OCI-LY7 (cell line): ENCODE data around the gene STARD7. TPM values are rescaled to one million over a fixed set of nuclear protein-coding genes. Genes with fewer than 3 reads are reported as not detected.

Experiments used
- BruUV-seq: library from RNA; stranded (reverse); fragments of 400-500 nt; replicated peaks from 2 replicates; lab custom pipeline; 2021; lab: Mats Ljungman, UMichigan
- CTCF ChIA-PET: fragments of 300-600 bp; sonication (Branson Sonifier 250); formaldehyde crosslinking; loops from one replicate; lab custom pipeline; 2022; ENCODE audit warnings: antibody characterized with exemption; ENCODE audit not compliant: unreplicated experiment; lab: Charles Lee
- POLR2A ChIA-PET: fragments of 300-600 bp; sonication (Branson Sonifier 250); formaldehyde crosslinking; loops from one replicate; lab custom pipeline; 2022; ENCODE audit warnings: antibody characterized with exemption; lab: Charles Lee
- DNase-seq: peaks from one replicate; pipeline ENCODE4 v3.0.0-alpha.2; 2015; ENCODE audit warnings: low spot score
- H2AFZ ChIP-seq: fragments of 200-600 bp; sonication (generic), shearing (Covaris generic); 2 replicates; pipeline ENCODE4 v1.6.1; 2014; ENCODE audit warnings: mild to moderate bottlenecking, antibody characterized with exemption, low read length, moderate library complexity
- H3K27ac ChIP-seq: fragments of 200-600 bp; sonication (generic); 2 replicates; pipeline ENCODE4 v1.5.1; 2014; ENCODE audit warnings: mixed run types, low read depth, mild to moderate bottlenecking, moderate library complexity, low read length, inconsistent platforms; ENCODE audit not compliant: poor library complexity, severe bottlenecking
- H3K36me3 ChIP-seq: fragments of 200-600 bp; sonication (generic); 2 replicates; pipeline ENCODE4 v1.6.1; 2014; ENCODE audit warnings: mild to moderate bottlenecking, antibody characterized with exemption, low read length, moderate library complexity, mixed read lengths; ENCODE audit not compliant: insufficient read depth
- H3K4me1 ChIP-seq: fragments of 200-600 bp; sonication (generic); 2 replicates; pipeline ENCODE4 v1.5.1; 2014; ENCODE audit warnings: mild to moderate bottlenecking, low read length; ENCODE audit not compliant: insufficient read depth, poor library complexity, severe bottlenecking
- H3K4me2 ChIP-seq: fragments of 200-600 bp; sonication (generic); 2 replicates; pipeline ENCODE4 v1.6.1; 2014; ENCODE audit warnings: mild to moderate bottlenecking, low read length
- H3K4me3 ChIP-seq: fragments of 200-600 bp; sonication (generic); 2 replicates; pipeline ENCODE4 v1.5.1; 2014; ENCODE audit warnings: mild to moderate bottlenecking, low read depth, low read length; ENCODE audit not compliant: poor library complexity, severe bottlenecking
- H3K79me2 ChIP-seq: fragments of 200-600 bp; sonication (generic); 2 replicates; pipeline ENCODE4 v1.6.1; 2016; ENCODE audit warnings: low read depth, mild to moderate bottlenecking, low read length, moderate library complexity, mixed read lengths; ENCODE audit not compliant: insufficient read depth
- H3K9me2 ChIP-seq: fragments of 200-600 bp; sonication (generic); 2 replicates; pipeline ENCODE4 v1.6.1; 2016; ENCODE audit warnings: mild to moderate bottlenecking, low read length, mixed read lengths; ENCODE audit not compliant: insufficient read depth
- H3K9me3 ChIP-seq: fragments of 200-600 bp; sonication (generic); 2 replicates; pipeline ENCODE4 v1.6.1; 2014; ENCODE audit warnings: mild to moderate bottlenecking, mixed run types, low read length, mixed read lengths
- H4K20me1 ChIP-seq: fragments of 200-600 bp; sonication (generic); 2 replicates; pipeline ENCODE4 v1.6.1; 2014; ENCODE audit warnings: mild to moderate bottlenecking, antibody characterized with exemption, low read length, moderate library complexity, mixed read lengths; ENCODE audit not compliant: insufficient read depth
- EZH2phosphoT487 ChIP-seq: fragments of 200-600 bp; sonication (generic); IDR thresholded peaks from 2 replicates; pipeline ENCODE4 v1.6.1; 2018; ENCODE audit warnings: low read depth, borderline replicate concordance, mild to moderate bottlenecking, mixed run types, antibody characterized with exemption, low read length, moderate library complexity, mixed read lengths
- intact Hi-C: fragments of 100-400 bp; cut with micrococcal nuclease; formaldehyde crosslinking; loops from one replicate; pipeline ENCODE4 v1.10.0; 2022; ENCODE audit not compliant: unreplicated experiment
- total RNA-seq, 2 experiments: library from RNA; depleted of rRNA in 1 of 2; stranded (reverse); fragments of >200 nt in 1 of 2; shearing (Covaris generic) in 1 of 2; gene quantifications; 2 replicates each; pipeline ENCODE4 v1.2.3, GENCODE V29; 2014 to 2022
- TF ChIP-seq, protein P1 (sequence below): fragments of 200-600 bp; sonication (generic); conservative IDR thresholded peaks from 2 replicates; pipeline ENCODE4 v1.5.1; 2014; ENCODE audit warnings: mild to moderate bottlenecking, antibody characterized with exemption, low read length, moderate library complexity, mixed read lengths

The STARD7 gene
- total RNA-seq, 2 experiments from 2014 or later = 206 to 239 TPM

DNA sequence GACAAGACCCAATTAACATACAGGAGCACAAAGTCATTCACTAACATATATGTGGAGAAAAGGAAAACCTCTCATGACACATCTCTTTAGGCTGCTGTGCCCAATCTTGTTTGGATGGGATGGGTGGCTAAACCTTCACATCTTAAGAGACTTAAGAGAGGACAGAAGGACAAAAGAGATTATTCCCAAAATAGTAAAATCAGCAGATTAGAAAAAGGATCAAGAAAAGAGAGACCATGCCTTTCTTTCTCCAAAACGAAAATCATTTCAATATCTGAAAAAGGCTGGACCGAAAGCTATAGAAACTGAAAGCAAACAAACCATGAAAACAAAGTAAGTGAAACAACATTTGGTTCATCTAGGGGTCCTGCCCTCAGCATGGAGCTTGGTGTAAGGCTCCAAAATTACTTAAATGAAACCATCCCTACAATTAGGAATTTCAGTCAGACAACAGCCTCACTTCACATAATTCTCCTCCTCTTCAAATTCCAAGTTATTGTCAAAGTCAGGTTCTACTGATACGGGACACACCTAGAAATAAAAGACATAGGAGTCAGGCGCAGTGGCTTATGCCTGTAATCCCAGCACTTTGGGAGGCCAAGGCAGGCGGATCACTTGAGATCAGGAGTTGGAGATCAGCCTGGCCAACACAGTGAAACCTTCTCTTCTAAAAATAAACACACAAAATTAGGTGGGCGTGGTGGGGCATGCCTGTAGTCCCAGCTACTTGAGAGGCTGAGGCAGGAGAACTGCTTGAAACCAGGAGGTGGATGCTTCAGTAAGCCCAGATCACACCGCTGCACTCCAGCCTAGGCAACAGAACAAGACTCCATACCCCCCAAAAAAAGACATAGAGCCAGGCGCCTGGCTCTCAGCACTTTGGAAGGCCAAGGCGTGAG, 5.2 kb downstream of the STARD7 start:
- H3K9me3 ChIP-seq = no peaks in the 10 kb centered on the region
- H3K4me2 ChIP-seq = peak overlapping the region; percentile 97
- ChIA-PET CTCF (interaction anchor here (0.7 kb wide), 1 partner anchor 55 kb away, joined by 8 read pairs; no protein-coding TSS in a partner anchor), POLR2A (interaction anchor here (0.7 to 4.7 kb wide), 4 partner anchors 18 to 37 kb away, joined by 3 to 21 read pairs (median 7); no protein-coding TSS in a partner anchor)
- intact Hi-C loops = no loop called here
- peak overlapping the region; percentile 28 for H3K27ac ChIP-seq
- peaks cover 82% of the 10 kb centered on the region for H3K4me1 ChIP-seq
- peaks cover 98% of the 10 kb centered on the region for H3K79me2 ChIP-seq
- peak overlapping the region; percentile 90 for H3K4me3 ChIP-seq
- no peak overlapping the region for H2AFZ ChIP-seq
- peaks cover 73% of the 10 kb centered on the region for H3K36me3 ChIP-seq
- no peak for TF ChIP-seq EZH2phosphoT487
- TF ChIP-seq, protein P1, sequence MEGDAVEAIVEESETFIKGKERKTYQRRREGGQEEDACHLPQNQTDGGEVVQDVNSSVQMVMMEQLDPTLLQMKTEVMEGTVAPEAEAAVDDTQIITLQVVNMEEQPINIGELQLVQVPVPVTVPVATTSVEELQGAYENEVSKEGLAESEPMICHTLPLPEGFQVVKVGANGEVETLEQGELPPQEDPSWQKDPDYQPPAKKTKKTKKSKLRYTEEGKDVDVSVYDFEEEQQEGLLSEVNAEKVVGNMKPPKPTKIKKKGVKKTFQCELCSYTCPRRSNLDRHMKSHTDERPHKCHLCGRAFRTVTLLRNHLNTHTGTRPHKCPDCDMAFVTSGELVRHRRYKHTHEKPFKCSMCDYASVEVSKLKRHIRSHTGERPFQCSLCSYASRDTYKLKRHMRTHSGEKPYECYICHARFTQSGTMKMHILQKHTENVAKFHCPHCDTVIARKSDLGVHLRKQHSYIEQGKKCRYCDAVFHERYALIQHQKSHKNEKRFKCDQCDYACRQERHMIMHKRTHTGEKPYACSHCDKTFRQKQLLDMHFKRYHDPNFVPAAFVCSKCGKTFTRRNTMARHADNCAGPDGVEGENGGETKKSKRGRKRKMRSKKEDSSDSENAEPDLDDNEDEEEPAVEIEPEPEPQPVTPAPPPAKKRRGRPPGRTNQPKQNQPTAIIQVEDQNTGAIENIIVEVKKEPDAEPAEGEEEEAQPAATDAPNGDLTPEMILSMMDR = no peak
- no TSS peak for BruUV-seq
- peaks cover 71% of the 10 kb centered on the region for H4K20me1 ChIP-seq
- no peak for DNase-seq
- no peaks in the 10 kb centered on the region for H3K9me2 ChIP-seq

DNA sequence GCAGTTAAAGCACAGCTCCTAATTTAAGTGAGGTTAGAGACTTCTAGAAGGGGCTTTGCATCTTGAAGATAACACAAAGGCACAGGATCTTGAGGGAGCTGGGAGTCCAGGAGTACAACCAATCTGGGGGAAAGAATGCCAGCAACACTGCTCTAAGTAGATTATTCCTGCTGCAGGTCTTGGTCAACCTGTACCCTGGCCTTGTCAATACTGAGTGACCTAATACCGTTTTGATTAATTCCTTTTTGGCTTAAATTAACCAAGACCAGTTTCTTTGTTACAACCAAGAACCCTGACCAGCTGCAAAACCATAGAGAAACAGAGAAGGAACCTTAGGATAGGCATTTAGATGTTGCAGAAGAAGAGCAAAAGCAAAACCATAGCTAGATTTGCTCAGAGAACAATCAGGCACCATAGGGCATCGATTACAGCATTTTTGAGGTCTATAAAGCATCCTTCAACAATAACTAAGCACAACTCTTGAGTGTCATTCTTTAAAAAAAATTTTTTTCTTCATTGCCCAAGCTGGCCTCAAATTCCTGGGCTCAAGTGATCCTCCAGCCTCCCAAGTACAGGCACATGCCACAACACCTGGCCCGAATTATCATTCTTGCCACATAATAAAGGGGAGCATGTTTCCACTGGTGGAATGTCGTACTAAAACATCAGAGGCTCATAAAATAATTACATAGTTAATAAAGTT, 6.3 kb downstream of the STARD7 start:
- TF ChIP-seq, protein P1 = no peak
- no peak for TF ChIP-seq EZH2phosphoT487
- peaks cover 71% of the 10 kb centered on the region for H4K20me1 ChIP-seq
- H2AFZ ChIP-seq = no peak overlapping the region
- H3K4me3 ChIP-seq = peak overlapping the region; percentile 22
- CTCF ChIA-PET = no interaction called here
- no peaks in the 10 kb centered on the region for H3K9me2 ChIP-seq
- no peak for DNase-seq
- H3K36me3 ChIP-seq = peaks cover 78% of the 10 kb centered on the region
- H3K79me2 ChIP-seq = peaks cover 100% of the 10 kb centered on the region
- peak overlapping the region; percentile 97 for H3K4me2 ChIP-seq
- peaks cover 82% of the 10 kb centered on the region for H3K4me1 ChIP-seq
- POLR2A ChIA-PET = interaction anchor here (0.5 to 4.7 kb wide), 4 partner anchors 8 to 32 kb away, joined by 3 to 21 read pairs (median 4); no protein-coding TSS in a partner anchor
- intact Hi-C loops = no loop called here
- H3K27ac ChIP-seq = peak overlapping the region; percentile 28
- no peaks in the 10 kb centered on the region for H3K9me3 ChIP-seq
- BruUV-seq = no TSS peak
